ENCODE data around the gene SEMA4C. TPM values are rescaled to one million over a fixed set of nuclear protein-coding genes. Genes with fewer than 3 reads are reported as not detected.

Gene SEMA4C
- total and polyA plus RNA-seq, 2 of the 4 experiments (the other 2 are of a cell fraction), result 15.8 to 24.3 TPM

GRCh38 chr2:96893289-96894150 lies 23.6 kb upstream of the SEMA4C start:
- no peak overlapping the region for H2BK120ac ChIP-seq (ENCODE audit: low read depth, low read length)
- no peak overlapping the region; the same call in 1 of the 2 replicates for H3K14ac ChIP-seq (replicated peaks; ENCODE audit: low read depth, low read length)
- peaks cover 13% of the 10 kb centered on the region for H3K9me1 ChIP-seq (ENCODE audit: insufficient read depth, low read length)
- no peak overlapping the region; the same call in 1 of the 2 replicates for H3K23ac ChIP-seq (ENCODE audit: low read depth, low read length)
- no peak overlapping the region for H3K56ac ChIP-seq (ENCODE audit: extremely low read depth, insufficient read depth, low read length)
- H3K36me3 ChIP-seq (ENCODE audit: control insufficient read depth, insufficient read depth, low read length), result no peaks in the 10 kb centered on the region
- H2AK9ac ChIP-seq (replicated peaks; ENCODE audit: low read depth, low read length, poor library complexity), result peak overlapping the region; percentile 39
- no peaks in the 10 kb centered on the region for H4K20me1 ChIP-seq (ENCODE audit: insufficient read depth, low read length)
- H2AK5ac ChIP-seq (ENCODE audit: low read depth, low read length), result peak overlapping the region; percentile 30
- H3K9me3 ChIP-seq (ENCODE audit: control insufficient read depth, insufficient read depth, low read length), result no peaks in the 10 kb centered on the region
- no peak overlapping the region for H3K4me2 ChIP-seq (ENCODE audit: low read depth, low read length)
- no peak overlapping the region for H4K91ac ChIP-seq (ENCODE audit: insufficient read depth, low read depth, low read length)
- no peak overlapping the region; the same call in 2 of the 3 replicates for H2BK15ac ChIP-seq (ENCODE audit: low read depth, low read length)
- no peak overlapping the region for H2BK5ac ChIP-seq (ENCODE audit: low read depth, low read length, poor library complexity, severe bottlenecking)
- no peak overlapping the region for H4K8ac ChIP-seq (ENCODE audit: low read depth in 2 of 2, low read length in 2 of 2)
- no peak for TF ChIP-seq MAZ (IDR thresholded peaks at IDR 0.05; ENCODE audit: borderline replicate concordance, low read depth, low read length)
- TF ChIP-seq BHLHE40 (IDR thresholded peaks at IDR 0.05; ENCODE audit: low read depth, low read length), result no peak
- no peak for TF ChIP-seq MAFK (IDR thresholded peaks at IDR 0.05; ENCODE audit: low read depth, low read length)
- TF ChIP-seq FOS (IDR thresholded peaks at IDR 0.05; ENCODE audit: low read depth, low read length), result no peak
- no peak for TF ChIP-seq POLR2A (IDR thresholded peaks at IDR 0.05; ENCODE audit: low read depth, low read length)
- no peak for TF ChIP-seq SMC3 (IDR thresholded peaks at IDR 0.05; ENCODE audit: low read depth, low read length)
- no peak for TF ChIP-seq ELK1 (IDR thresholded peaks at IDR 0.05; ENCODE audit: borderline replicate concordance, low read depth, low read length)
- no peak for TF ChIP-seq RAD21 (IDR thresholded peaks at IDR 0.05; ENCODE audit: low read length)
- no peak for TF ChIP-seq NFE2L2 (IDR thresholded peaks at IDR 0.05; ENCODE audit: low read depth, low read length)
- no peak for TF ChIP-seq RCOR1 (IDR thresholded peaks at IDR 0.05; ENCODE audit: insufficient replicate concordance, low read length)
- TF ChIP-seq CHD1 (IDR thresholded peaks at IDR 0.05; ENCODE audit: low read depth, low read length), result no peak
- TF ChIP-seq MXI1 (IDR thresholded peaks at IDR 0.05; ENCODE audit: borderline replicate concordance, low read depth, low read length), result no peak
- peak overlapping the region; percentile 7 for H2AFZ ChIP-seq (replicated peaks; ENCODE audit: low read length, poor library complexity)
- no peaks in the 10 kb centered on the region for H3K79me1 ChIP-seq (ENCODE audit: low read depth in 1 of 2, low read length in 2 of 2)
- dilution Hi-C loops (cut with HindIII; ENCODE audit: low sequenced_read_pairs, unreplicated experiment) (no loop called here), in situ Hi-C loops (cut with MboI; ENCODE audit: low sequenced_read_pairs) (no loop called here), intact Hi-C loops (cut with micrococcal nuclease) (no loop called here)
- ATAC-seq (ENCODE audit: low read depth) (no peak), DNase-seq (no peak)
- ChIA-PET POLR2A (ENCODE audit: unreplicated experiment) (no interaction called here), CTCF (no interaction called here)
- 100% methylated on average over 2 of the region's 16 CpGs; no CpG with 5 or more reads in 1 of the 2 experiments for WGBS, 2 experiments (ENCODE audit: extremely low coverage in 2 of 2, insufficient read length in 1 of 2)
- H3K18ac ChIP-seq (ENCODE audit: low read depth, low read length), result no peak overlapping the region
- no peak overlapping the region for H4K5ac ChIP-seq (ENCODE audit: low read depth, low read length)
- no peak overlapping the region for H3K4ac ChIP-seq (ENCODE audit: low read depth, low read length)
- H2BK20ac ChIP-seq (ENCODE audit: low read depth, low read length), result no peak overlapping the region
- no peak overlapping the region for H3K9ac ChIP-seq (ENCODE audit: low read depth, low read length)
- H3K4me1 ChIP-seq (ENCODE audit: control insufficient read depth, insufficient read depth, low read length), result peaks cover 12% of the 10 kb centered on the region
- no peaks in the 10 kb centered on the region for H3K27me3 ChIP-seq (ENCODE audit: control insufficient read depth, insufficient read depth, low read length)
- BruUV-seq (replicated peaks), result no TSS peak
- no peak overlapping the region for H3K4me3 ChIP-seq (ENCODE audit: insufficient read depth, low read depth, low read length)
- H3K27ac ChIP-seq (ENCODE audit: insufficient read depth, low read length), result no peak overlapping the region
